HepG2 (cell line): ENCODE results near the gene NUDCD2. TPM values are rescaled to one million over a fixed set of nuclear protein-coding genes. Genes with fewer than 3 reads are reported as not detected.

Experiments used
- CEBPB ChIP-seq: IDR thresholded peaks from 2 replicates; pipeline ENCODE4 v1.6.1; 2011; ENCODE audit warnings: low read depth, low read length, improper control_type of control experiment, borderline replicate concordance
- CEBPZ ChIP-seq: IDR thresholded peaks from 2 replicates; pipeline ENCODE4 v1.6.1; 2012; ENCODE audit warnings: low read length, improper control_type of control experiment
- CREB1 ChIP-seq, 2 experiments: fragments of 450-650 bp in 1 of 2; IDR thresholded peaks; 2 replicates each; pipeline ENCODE4 v1.6.1; 2016 to 2017; ENCODE audit warnings: control low read depth in 1 of 2, mild to moderate bottlenecking in 1 of 2, missing compliant biosample characterization in 1 of 2, missing genetic modification characterization in 1 of 2
- HDAC2 ChIP-seq: sonication (generic); formaldehyde crosslinking; IDR thresholded peaks from 2 replicates; pipeline ENCODE4 v1.4.0; 2020; ENCODE audit warnings: missing genetic modification reagents
- KIAA2018 ChIP-seq: sonication (generic); formaldehyde crosslinking; IDR thresholded peaks from 2 replicates; pipeline ENCODE4 v1.5.0; 2020; ENCODE audit warnings: mild to moderate bottlenecking, missing genetic modification reagents, borderline replicate concordance
- MEIS2 ChIP-seq: sonication (generic); formaldehyde crosslinking; IDR thresholded peaks from 2 replicates; pipeline ENCODE4 v1.9.0; 2021; ENCODE audit warnings: mild to moderate bottlenecking, missing genetic modification reagents
- POGZ ChIP-seq: sonication (generic); formaldehyde crosslinking; IDR thresholded peaks from 2 replicates; pipeline ENCODE4 v1.4.0; 2020; ENCODE audit warnings: mild to moderate bottlenecking, missing genetic modification reagents
- STAG1 ChIP-seq: sonication (generic); formaldehyde crosslinking; IDR thresholded peaks from 2 replicates; pipeline ENCODE4 v1.4.0; 2020; ENCODE audit warnings: missing genetic modification reagents
- TIGD3 ChIP-seq: sonication (generic); formaldehyde crosslinking; IDR thresholded peaks from 2 replicates; pipeline ENCODE4 v1.5.1; 2020; ENCODE audit warnings: mild to moderate bottlenecking, missing genetic modification reagents, borderline replicate concordance
- ZNF772 ChIP-seq: sonication (generic); formaldehyde crosslinking; IDR thresholded peaks from 2 replicates; pipeline ENCODE4 v1.5.0; 2020; ENCODE audit warnings: mild to moderate bottlenecking, missing genetic modification reagents
- polyA plus RNA-seq, 8 experiments: library from polyadenylated mRNA; depleted of rRNA in 3 of 8; stranded (reverse) in 7 of 8; unstranded in 1 of 8; fragments of >200 nt; fragmentation: Illumina TruSeq in 4 of 8; extraction: Trizol in 4 of 8; gene quantifications; 2 replicates each; pipeline versions ENCODE4 v1.2.1 to v1.2.3, GENCODE V29; 2011 to 2016; ENCODE audit warnings: low read depth in 4 of 8, missing spikeins in 1 of 8, mixed read lengths in 1 of 8; ENCODE audit not compliant: insufficient read depth in 1 of 8
- total RNA-seq, 5 experiments: library from RNA; depleted of rRNA; stranded (reverse); fragments of >200 nt; fragmentation: Illumina TruSeq; extraction: Trizol; gene quantifications; 2 replicates each; pipeline ENCODE4 v1.2.3, GENCODE V29; 2016; ENCODE audit warnings: low read depth in 1 of 5

NUDCD2 gene
- total and polyA plus RNA-seq, 2 of the 13 experiments (the other 11 are each of a cell fraction or from before 2014, with no cell fraction given) = 14.8 to 39.2 TPM

GRCh38 chr5:163489055-163489744 lies 29.3 kb upstream of the NUDCD2 start (continued):
- TF ChIP-seq KIAA2018 (CRISPR knock-in tag) (no peak), TIGD3 (CRISPR knock-in tag) (no peak), ZNF772 (CRISPR knock-in tag) (no peak), POGZ (CRISPR knock-in tag) (no peak), STAG1 (CRISPR knock-in tag) (peak; percentile 15; the same call in 1 of the 2 replicates), CREB1 (IDR thresholded peaks at IDR 0.05) (no peak), CREB1 (CRISPR knock-in tag; IDR thresholded peaks at IDR 0.05) (no peak), CEBPZ (no peak), HDAC2 (CRISPR knock-in tag) (no peak), MEIS2 (CRISPR knock-in tag) (no peak), CEBPB (peak; percentile 57; the same call in 1 of the 2 replicates)
